Kidney tubule cell (primary cell): Measurements from ENCODE around the gene ERP27.

ENCODE experiments used
- DNase-seq: peaks from one replicate; pipeline ENCODE4 v3.0.0-alpha.2; 2018; ENCODE audit warnings: low spot score

ERP27 gene

GRCh38 chr12:14938301-14938700, at the start of gene ERP27:
ERP27 (minus strand) TSS chr12:14938537; CDS start chr12:14938508, 29 bp downstream.
- DNase-seq, result no peak

- DNase-seq, result no peak
Observed at GRCh38 chr12:14988035-14988434, 49.7 kb upstream of the ERP27 start.

- DNase-seq, result no peak
Observed at GRCh38 chr12:14986449-14986848, 48.1 kb upstream of the ERP27 start.

- no peak for DNase-seq
Observed at GRCh38 chr12:14984766-14985285, 46.5 kb upstream of the ERP27 start.

- DNase-seq, result no peak
Observed at GRCh38 chr12:14984036-14984435, 45.7 kb upstream of the ERP27 start.

GRCh38 chr12:14982991-14983390, 44.7 kb upstream of the ERP27 start:
- DNase-seq, result no peak

GRCh38 chr12:14982562-14982961, 44.2 kb upstream of the ERP27 start:
- DNase-seq, result no peak

GRCh38 chr12:14981049-14981448, 42.7 kb upstream of the ERP27 start:
- no peak for DNase-seq

GRCh38 chr12:14979468-14979867, 41.1 kb upstream of the ERP27 start:
- DNase-seq, result no peak

GRCh38 chr12:14976658-14977057, 38.3 kb upstream of the ERP27 start:
- DNase-seq, result no peak

- DNase-seq, result no peak
Observed at GRCh38 chr12:14975457-14975856, 37.1 kb upstream of the ERP27 start.

- no peak for DNase-seq
Observed at GRCh38 chr12:14974633-14975032, 36.3 kb upstream of the ERP27 start.

- no peak for DNase-seq
Observed at GRCh38 chr12:14972816-14973215, 34.5 kb upstream of the ERP27 start, which contains the start of gene PDE6H. PDE6H (plus strand) TSS chr12:14973042; CDS start chr12:14978013, 4,971 bp downstream.

- DNase-seq, result no peak
Observed at GRCh38 chr12:14970473-14970872, 32.1 kb upstream of the ERP27 start.

- no peak for DNase-seq
Observed at GRCh38 chr12:14968478-14968877, 30.1 kb upstream of the ERP27 start.

GRCh38 chr12:14965221-14965620, 26.9 kb upstream of the ERP27 start:
- DNase-seq, result no peak

- no peak for DNase-seq
Observed at GRCh38 chr12:14964406-14964805, 26.1 kb upstream of the ERP27 start.

- DNase-seq, result no peak
Observed at GRCh38 chr12:14963520-14963919, 25.2 kb upstream of the ERP27 start.

- no peak for DNase-seq
Observed at GRCh38 chr12:14962797-14963196, 24.5 kb upstream of the ERP27 start.

- DNase-seq, result no peak
Observed at GRCh38 chr12:14962153-14962539, 23.8 kb upstream of the ERP27 start.

- DNase-seq, result peak; percentile 13
Observed at GRCh38 chr12:14961466-14962152, 23.3 kb upstream of the ERP27 start, which contains the start of gene ARHGDIB. ARHGDIB (minus strand) TSS chr12:14961601; CDS start chr12:14950712, 10,889 bp downstream.

GRCh38 chr12:14960548-14961465, 22.5 kb upstream of the ERP27 start:
- peak; percentile 47 for DNase-seq
